A549 (cell line): ENCODE measurements around the gene ATP6AP1. TPM values are rescaled to one million over a fixed set of nuclear protein-coding genes. Genes with fewer than 3 reads are reported as not detected.
A peak's percentile ranks its signal among the peaks of the same experiment; 100 is the strongest.

ENCODE experiments used
- ATAC-seq, 2 experiments: fragments of 200-7000 bp in 1 of 2; fragments of >200 bp in 1 of 2; cut with Nextera tagmentation in 1 of 2; cut with Tn5 transposase in 1 of 2; 3 replicates each; pipeline versions ENCODE4 v1.8.0 to v1.9.1; 2018 to 2020; ENCODE audit warnings: mild to moderate bottlenecking in 1 of 2, moderate library complexity in 1 of 2
- CTCF ChIA-PET: fragments of 300-600 bp; sonication (Branson Sonifier 250); formaldehyde crosslinking; extraction: SDS; loops from one replicate; lab custom pipeline; 2021; ENCODE audit warnings: antibody characterized with exemption, inconsistent platforms; lab: Yijun Ruan, JAX
- POLR2A ChIA-PET: fragments of 350-600 bp; formaldehyde crosslinking; extraction: SDS; loops from one replicate; lab custom pipeline; 2021; ENCODE audit warnings: antibody characterized with exemption, inconsistent platforms; lab: Yijun Ruan, JAX
- DNase-seq, 2 experiments: peaks; one replicate each; pipeline versions ENCODE4 v3.0.0 to v3.0.0-alpha.2; 2011 to 2016; ENCODE audit warnings: low read depth in 1 of 2, low spot score in 1 of 2
- FAIRE-seq: peaks from 2 replicates; lab custom pipeline; 2011; peaks lifted over from hg19 to GRCh38; lab: Jason Lieb, UNC
- H3K27ac ChIP-seq, 2 experiments: fragments of >200 bp; sonication (Bioruptor Twin); formaldehyde crosslinking; 3 replicates each; pipeline ENCODE4 v1.5.1; 2016 to 2017
- H3K4me1 ChIP-seq: fragments of >200 bp; sonication (Bioruptor Twin); formaldehyde crosslinking; 3 replicates; pipeline ENCODE4 v1.6.1; 2016
- H3K4me2 ChIP-seq: fragments of >200 bp; sonication (Bioruptor Twin); formaldehyde crosslinking; 3 replicates; pipeline ENCODE4 v1.6.1; 2016
- H3K4me3 ChIP-seq: fragments of >200 bp; sonication (Bioruptor Twin); formaldehyde crosslinking; 3 replicates; pipeline ENCODE4 v1.5.1; 2016
- H3K9me3 ChIP-seq: fragments of >200 bp; sonication (Bioruptor Twin); formaldehyde crosslinking; 3 replicates; pipeline ENCODE4 v1.6.1; 2016
- ATOH8 ChIP-seq: fragments of 250-450 bp; sonication (Bioruptor Pico); IDR thresholded peaks from 2 replicates; pipeline ENCODE4 v1.5.0; 2020; ENCODE audit warnings: low read depth, mild to moderate bottlenecking, moderate library complexity
- CBX2 ChIP-seq: fragments of 200-600 bp; sonication (generic); IDR thresholded peaks from 2 replicates; pipeline ENCODE4 v1.6.1; 2016; ENCODE audit warnings: low read depth, mild to moderate bottlenecking, borderline replicate concordance
- CHD2 ChIP-seq: fragments of 150-350 bp; IDR thresholded peaks from 2 replicates; pipeline ENCODE4 v1.6.1; 2014; ENCODE audit warnings: low read length; ENCODE audit not compliant: partially characterized antibody
- FOXS1 ChIP-seq: fragments of 250-450 bp; sonication (Bioruptor Pico); IDR thresholded peaks from 2 replicates; pipeline ENCODE4 v1.5.0; 2020; ENCODE audit warnings: mild to moderate bottlenecking, moderate library complexity
- HDAC2 ChIP-seq: fragments of 200-600 bp; sonication (generic); IDR thresholded peaks from 2 replicates; pipeline ENCODE4 v1.6.1; 2016
- HEYL ChIP-seq: fragments of 250-450 bp; sonication (Bioruptor Pico); IDR thresholded peaks from 2 replicates; pipeline ENCODE4 v1.8.0; 2021; ENCODE audit warnings: mild to moderate bottlenecking, moderate library complexity
- HOXB13 ChIP-seq: fragments of 250-450 bp; sonication (Bioruptor Pico); IDR thresholded peaks from 2 replicates; pipeline ENCODE4 v1.5.0; 2020; ENCODE audit warnings: low read depth, mild to moderate bottlenecking, moderate library complexity
- KDM1A ChIP-seq: fragments of 200-600 bp; sonication (generic); IDR thresholded peaks from 2 replicates; pipeline ENCODE4 v1.6.1; 2016; ENCODE audit warnings: low read depth, mild to moderate bottlenecking
- NFE2L2 ChIP-seq: fragments of 150-350 bp; conservative IDR thresholded peaks from 2 replicates; pipeline ENCODE4 v1.6.1; 2014; ENCODE audit warnings: low read length
- ZSCAN20 ChIP-seq: fragments of 250-450 bp; sonication (Bioruptor Pico); IDR thresholded peaks from 2 replicates; pipeline ENCODE4 v1.8.0; 2022; ENCODE audit warnings: mild to moderate bottlenecking, moderate library complexity
- WGBS: methylation state at CpG from one replicate; pipeline ENCODE4 v1.1.6; 2017; ENCODE audit errors: missing lambda C conversion rate; 5-methylcytosine and 5-hydroxymethylcytosine counted together
- polyA plus RNA-seq, 4 experiments: library from polyadenylated mRNA; depleted of rRNA in 3 of 4; stranded (reverse); fragments of >200 nt; fragmentation: RNase III in 1 of 4; extraction: RNeasy Plus Mini Kit Qiagen cat#74134 plus additional on column Dnase treatment in 1 of 4; gene quantifications; 2 replicates in 3 of 4; 3 replicates in 1 of 4; pipeline ENCODE4 v1.2.3, GENCODE V29; 2011 to 2017
- TF ChIP-seq, protein P1 (sequence below): fragments of 200-600 bp; sonication (generic); IDR thresholded peaks from 2 replicates; pipeline ENCODE4 v1.6.1; 2016; ENCODE audit warnings: antibody characterized with exemption, mild to moderate bottlenecking, moderate library complexity
- TF ChIP-seq, protein P2 (sequence below): fragments of >200 bp; sonication (Bioruptor Twin); formaldehyde crosslinking; IDR thresholded peaks from 3 replicates; pipeline ENCODE4 v1.6.1; 2016
- TF ChIP-seq, protein P3 (sequence below): IDR thresholded peaks from 2 replicates; pipeline ENCODE4 v1.6.1; 2012
- TF ChIP-seq, protein P4 (sequence below): fragments of 450-650 bp; IDR thresholded peaks from 2 replicates; pipeline ENCODE4 v1.6.1; 2014; ENCODE audit warnings: antibody characterized with exemption

Gene ATP6AP1
- polyA plus RNA-seq, 2 of the 4 experiments (the other 2 are of a cell fraction), result 62.6 to 81.7 TPM

DNA sequence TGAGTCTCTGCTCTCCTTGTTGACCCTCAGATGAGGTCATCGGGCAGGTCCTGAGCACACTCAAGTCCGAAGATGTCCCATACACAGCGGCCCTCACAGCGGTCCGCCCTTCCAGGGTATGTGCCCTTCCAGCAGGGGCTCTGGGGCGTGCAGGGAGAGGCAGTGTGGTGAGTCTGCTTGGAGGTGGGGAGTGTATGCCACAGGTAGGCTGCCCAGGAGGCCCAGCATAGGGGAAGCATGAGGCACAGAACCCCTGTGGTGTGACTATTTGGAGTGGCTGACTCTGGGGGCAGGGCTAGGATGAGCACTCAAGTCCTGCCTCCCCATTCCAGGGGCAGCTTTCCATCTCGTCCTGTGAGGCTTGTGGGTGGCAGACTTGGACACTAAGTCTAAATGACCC is 5.1 kb downstream of the ATP6AP1 start (continued):
- TF ChIP-seq, protein P1, sequence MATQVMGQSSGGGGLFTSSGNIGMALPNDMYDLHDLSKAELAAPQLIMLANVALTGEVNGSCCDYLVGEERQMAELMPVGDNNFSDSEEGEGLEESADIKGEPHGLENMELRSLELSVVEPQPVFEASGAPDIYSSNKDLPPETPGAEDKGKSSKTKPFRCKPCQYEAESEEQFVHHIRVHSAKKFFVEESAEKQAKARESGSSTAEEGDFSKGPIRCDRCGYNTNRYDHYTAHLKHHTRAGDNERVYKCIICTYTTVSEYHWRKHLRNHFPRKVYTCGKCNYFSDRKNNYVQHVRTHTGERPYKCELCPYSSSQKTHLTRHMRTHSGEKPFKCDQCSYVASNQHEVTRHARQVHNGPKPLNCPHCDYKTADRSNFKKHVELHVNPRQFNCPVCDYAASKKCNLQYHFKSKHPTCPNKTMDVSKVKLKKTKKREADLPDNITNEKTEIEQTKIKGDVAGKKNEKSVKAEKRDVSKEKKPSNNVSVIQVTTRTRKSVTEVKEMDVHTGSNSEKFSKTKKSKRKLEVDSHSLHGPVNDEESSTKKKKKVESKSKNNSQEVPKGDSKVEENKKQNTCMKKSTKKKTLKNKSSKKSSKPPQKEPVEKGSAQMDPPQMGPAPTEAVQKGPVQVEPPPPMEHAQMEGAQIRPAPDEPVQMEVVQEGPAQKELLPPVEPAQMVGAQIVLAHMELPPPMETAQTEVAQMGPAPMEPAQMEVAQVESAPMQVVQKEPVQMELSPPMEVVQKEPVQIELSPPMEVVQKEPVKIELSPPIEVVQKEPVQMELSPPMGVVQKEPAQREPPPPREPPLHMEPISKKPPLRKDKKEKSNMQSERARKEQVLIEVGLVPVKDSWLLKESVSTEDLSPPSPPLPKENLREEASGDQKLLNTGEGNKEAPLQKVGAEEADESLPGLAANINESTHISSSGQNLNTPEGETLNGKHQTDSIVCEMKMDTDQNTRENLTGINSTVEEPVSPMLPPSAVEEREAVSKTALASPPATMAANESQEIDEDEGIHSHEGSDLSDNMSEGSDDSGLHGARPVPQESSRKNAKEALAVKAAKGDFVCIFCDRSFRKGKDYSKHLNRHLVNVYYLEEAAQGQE, result no peak
- no peak for TF ChIP-seq HOXB13 (CRISPR knock-in tag)
- no peak for TF ChIP-seq ZSCAN20
- TF ChIP-seq NFE2L2, result no peak
- TF ChIP-seq, protein P2, sequence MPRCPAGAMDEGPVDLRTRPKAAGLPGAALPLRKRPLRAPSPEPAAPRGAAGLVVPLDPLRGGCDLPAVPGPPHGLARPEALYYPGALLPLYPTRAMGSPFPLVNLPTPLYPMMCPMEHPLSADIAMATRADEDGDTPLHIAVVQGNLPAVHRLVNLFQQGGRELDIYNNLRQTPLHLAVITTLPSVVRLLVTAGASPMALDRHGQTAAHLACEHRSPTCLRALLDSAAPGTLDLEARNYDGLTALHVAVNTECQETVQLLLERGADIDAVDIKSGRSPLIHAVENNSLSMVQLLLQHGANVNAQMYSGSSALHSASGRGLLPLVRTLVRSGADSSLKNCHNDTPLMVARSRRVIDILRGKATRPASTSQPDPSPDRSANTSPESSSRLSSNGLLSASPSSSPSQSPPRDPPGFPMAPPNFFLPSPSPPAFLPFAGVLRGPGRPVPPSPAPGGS, result no peak
- no peak for TF ChIP-seq FOXS1
- TF ChIP-seq CHD2, result no peak

DNA sequence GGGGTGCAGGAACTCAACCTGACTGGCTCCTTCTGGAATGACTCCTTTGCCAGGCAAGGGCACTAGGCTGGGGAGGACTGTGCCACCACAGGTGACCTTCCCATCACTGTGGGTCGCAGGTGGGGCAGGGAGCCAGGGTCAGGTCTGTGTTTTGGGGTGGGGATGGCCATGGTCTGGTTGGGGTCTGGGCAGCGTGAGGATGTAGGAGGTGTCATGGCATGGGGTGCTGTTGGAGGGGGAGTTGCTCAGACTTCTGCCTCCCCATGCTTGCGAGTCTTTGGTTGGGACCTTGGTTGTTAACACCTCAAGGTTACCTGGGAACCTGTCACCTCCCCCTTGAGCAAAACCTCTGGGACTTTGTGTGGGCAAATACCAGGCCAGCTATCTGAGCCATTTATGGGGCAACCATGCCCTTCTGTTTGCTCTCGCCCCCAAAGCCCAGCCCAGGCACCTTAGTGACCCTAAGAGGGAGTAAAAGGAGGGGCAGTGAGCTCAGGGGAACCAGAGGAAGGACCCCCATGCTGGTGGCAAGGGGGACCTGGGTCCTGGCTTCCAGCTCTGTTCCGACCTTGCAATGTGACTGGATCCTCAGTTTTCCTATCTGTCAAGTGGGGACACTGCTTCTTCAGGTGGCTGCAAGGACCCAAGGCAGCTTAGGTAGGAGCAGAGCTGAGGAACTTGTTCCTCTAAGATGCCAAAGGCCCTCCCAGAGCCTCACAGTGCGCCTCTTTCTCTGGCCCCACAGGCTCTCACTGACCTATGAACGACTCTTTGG is 6.1 kb downstream of the ATP6AP1 start:
- peaks cover 13% of the 10 kb centered on the region; the same call in 2 of the 3 replicates for H3K4me1 ChIP-seq
- no peak overlapping the region for H3K4me3 ChIP-seq
- no peak overlapping the region for H3K4me2 ChIP-seq
- H3K9me3 ChIP-seq, result no peaks in the 10 kb centered on the region
- CTCF ChIA-PET, result interaction anchor here (0.8 to 1.2 kb wide), 2 partner anchors 18 to 23 kb away, joined by 3 read pairs; no protein-coding TSS in a partner anchor
- 89% methylated on average over 6 of the region's 7 CpGs for WGBS
- POLR2A ChIA-PET, result interaction anchor here (0.6 kb wide), 1 partner anchor 9 kb away, joined by 3 read pairs; no protein-coding TSS in a partner anchor
- peak; percentile 82; the same call in 1 of the 2 replicates for TF ChIP-seq KDM1A
- TF ChIP-seq HEYL (CRISPR knock-in tag), result no peak
- FAIRE-seq (no peak), DNase-seq (no peak), ATAC-seq (no peak)
- H3K27ac ChIP-seq, result no peak overlapping the region

GRCh38 chrX:154435171-154435733 is 6.8 kb downstream of the ATP6AP1 start:
- WGBS, result 100% methylated on average over 2 of the region's 19 CpGs
- H3K9me3 ChIP-seq, result no peaks in the 10 kb centered on the region
- DNase-seq (no peak), FAIRE-seq (no peak), ATAC-seq (no peak)
- H3K4me3 ChIP-seq, result no peak overlapping the region
- CTCF ChIA-PET, result interaction anchor here (0.8 to 1.2 kb wide), 3 partner anchors 10 to 23 kb away, joined by 3 read pairs; no protein-coding TSS in a partner anchor
- H3K27ac ChIP-seq, result no peak overlapping the region
- peaks cover 12% of the 10 kb centered on the region; the same call in 1 of the 3 replicates for H3K4me1 ChIP-seq
- H3K4me2 ChIP-seq, result no peak overlapping the region
- no peak for TF ChIP-seq KDM1A
- TF ChIP-seq, protein P3, sequence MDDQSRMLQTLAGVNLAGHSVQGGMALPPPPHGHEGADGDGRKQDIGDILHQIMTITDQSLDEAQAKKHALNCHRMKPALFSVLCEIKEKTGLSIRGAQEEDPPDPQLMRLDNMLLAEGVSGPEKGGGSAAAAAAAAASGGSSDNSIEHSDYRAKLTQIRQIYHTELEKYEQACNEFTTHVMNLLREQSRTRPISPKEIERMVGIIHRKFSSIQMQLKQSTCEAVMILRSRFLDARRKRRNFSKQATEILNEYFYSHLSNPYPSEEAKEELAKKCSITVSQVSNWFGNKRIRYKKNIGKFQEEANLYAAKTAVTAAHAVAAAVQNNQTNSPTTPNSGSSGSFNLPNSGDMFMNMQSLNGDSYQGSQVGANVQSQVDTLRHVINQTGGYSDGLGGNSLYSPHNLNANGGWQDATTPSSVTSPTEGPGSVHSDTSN, result no peak
- TF ChIP-seq, protein P4, sequence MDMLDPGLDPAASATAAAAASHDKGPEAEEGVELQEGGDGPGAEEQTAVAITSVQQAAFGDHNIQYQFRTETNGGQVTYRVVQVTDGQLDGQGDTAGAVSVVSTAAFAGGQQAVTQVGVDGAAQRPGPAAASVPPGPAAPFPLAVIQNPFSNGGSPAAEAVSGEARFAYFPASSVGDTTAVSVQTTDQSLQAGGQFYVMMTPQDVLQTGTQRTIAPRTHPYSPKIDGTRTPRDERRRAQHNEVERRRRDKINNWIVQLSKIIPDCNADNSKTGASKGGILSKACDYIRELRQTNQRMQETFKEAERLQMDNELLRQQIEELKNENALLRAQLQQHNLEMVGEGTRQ, result no peak
- TF ChIP-seq HDAC2, result no peak
- no peak for TF ChIP-seq CHD2
- no peak for TF ChIP-seq ATOH8 (CRISPR knock-in tag)
- no peak for TF ChIP-seq CBX2
- TF ChIP-seq, all 56 proteins: peak for 0
- POLR2A ChIA-PET, result interaction anchor here (1.2 kb wide), 1 partner anchor 37 kb away, joined by 3 read pairs; the partner anchor contains the start of gene RPL10
